MM.1S (cell line): ENCODE measurements around the gene PINLYP.
A peak's percentile ranks its signal among the peaks of the same experiment; 100 is the strongest.

Source experiments
- EZH2phosphoT487 ChIP-seq: fragments of 300-600 bp; sonication (generic); IDR thresholded peaks from 2 replicates; pipeline ENCODE4 v1.6.1; 2018; ENCODE audit warnings: antibody characterized with exemption, low read length
- TF ChIP-seq, protein P1 (sequence below): fragments of 300-600 bp; sonication (generic); IDR thresholded peaks from 2 replicates; pipeline ENCODE4 v1.5.1; 2016; ENCODE audit warnings: antibody characterized with exemption, low read length, mixed read lengths

DNA sequence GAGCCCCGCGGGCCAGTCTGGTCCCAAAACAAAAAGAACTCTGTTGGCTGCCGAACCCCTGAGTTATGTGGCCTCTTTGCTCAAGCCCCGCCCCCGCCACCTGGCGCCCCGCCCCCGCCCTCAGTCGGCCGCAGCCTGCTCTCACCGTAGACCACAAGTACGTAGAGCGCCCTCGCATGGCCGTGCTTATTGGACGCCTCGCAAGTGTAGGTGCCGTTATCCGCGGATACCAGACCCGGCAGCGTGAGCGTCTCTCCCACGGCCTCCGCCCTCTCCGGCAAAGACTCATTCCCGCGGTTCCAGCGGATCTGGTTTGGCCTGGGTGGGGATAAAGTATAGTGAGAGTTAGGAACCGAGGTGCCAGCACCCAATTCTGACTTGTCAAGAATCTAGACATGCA lies 49.3 kb downstream of the PINLYP start:
- TF ChIP-seq, protein P1, sequence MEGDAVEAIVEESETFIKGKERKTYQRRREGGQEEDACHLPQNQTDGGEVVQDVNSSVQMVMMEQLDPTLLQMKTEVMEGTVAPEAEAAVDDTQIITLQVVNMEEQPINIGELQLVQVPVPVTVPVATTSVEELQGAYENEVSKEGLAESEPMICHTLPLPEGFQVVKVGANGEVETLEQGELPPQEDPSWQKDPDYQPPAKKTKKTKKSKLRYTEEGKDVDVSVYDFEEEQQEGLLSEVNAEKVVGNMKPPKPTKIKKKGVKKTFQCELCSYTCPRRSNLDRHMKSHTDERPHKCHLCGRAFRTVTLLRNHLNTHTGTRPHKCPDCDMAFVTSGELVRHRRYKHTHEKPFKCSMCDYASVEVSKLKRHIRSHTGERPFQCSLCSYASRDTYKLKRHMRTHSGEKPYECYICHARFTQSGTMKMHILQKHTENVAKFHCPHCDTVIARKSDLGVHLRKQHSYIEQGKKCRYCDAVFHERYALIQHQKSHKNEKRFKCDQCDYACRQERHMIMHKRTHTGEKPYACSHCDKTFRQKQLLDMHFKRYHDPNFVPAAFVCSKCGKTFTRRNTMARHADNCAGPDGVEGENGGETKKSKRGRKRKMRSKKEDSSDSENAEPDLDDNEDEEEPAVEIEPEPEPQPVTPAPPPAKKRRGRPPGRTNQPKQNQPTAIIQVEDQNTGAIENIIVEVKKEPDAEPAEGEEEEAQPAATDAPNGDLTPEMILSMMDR, result peak; percentile 38
- TF ChIP-seq EZH2phosphoT487, result no peak
